RPMI7951 (cell line): Measurements from ENCODE around the gene HEXB. TPM values are rescaled to one million over a fixed set of nuclear protein-coding genes. Genes with fewer than 3 reads are reported as not detected.
"Not testable (repeated sequence)": the region's sequence is repeated elsewhere in the genome, so short reads cannot be mapped to it uniquely, and the experiment has no call there.

ENCODE experiments used
- DNase-seq: peaks from one replicate; pipeline ENCODE4 v3.0.0-alpha.2; 2012; ENCODE audit warnings: low read depth
- total RNA-seq: library from RNA; depleted of rRNA; stranded (reverse); fragments of >200 nt; shearing (Covaris generic); gene quantifications from 2 replicates; pipeline ENCODE4 v1.2.3, GENCODE V29; 2014

HEXB gene
- total RNA-seq, 1 experiment from 2014 or later: 162 TPM

DNA sequence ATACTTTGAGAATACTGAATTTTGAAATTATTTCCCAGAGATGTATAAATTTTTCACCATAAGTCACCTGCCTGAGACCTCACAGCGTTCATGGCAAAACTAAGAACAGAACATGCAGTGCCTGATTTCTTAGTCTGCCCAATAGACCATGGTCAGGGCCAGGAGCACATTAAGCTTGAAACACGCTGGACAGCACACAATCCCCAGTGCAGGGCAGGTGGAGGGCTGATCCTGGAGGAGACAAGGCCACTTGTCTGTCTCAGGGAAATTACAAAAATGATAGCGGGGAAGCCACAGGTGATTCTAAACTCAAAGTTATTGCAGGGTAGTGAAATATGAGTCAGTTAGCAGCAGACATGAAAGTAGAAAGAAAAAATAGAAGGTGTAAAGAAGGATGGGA lies 25.9 kb upstream of the HEXB start:
- DNase-seq: no peak

DNA sequence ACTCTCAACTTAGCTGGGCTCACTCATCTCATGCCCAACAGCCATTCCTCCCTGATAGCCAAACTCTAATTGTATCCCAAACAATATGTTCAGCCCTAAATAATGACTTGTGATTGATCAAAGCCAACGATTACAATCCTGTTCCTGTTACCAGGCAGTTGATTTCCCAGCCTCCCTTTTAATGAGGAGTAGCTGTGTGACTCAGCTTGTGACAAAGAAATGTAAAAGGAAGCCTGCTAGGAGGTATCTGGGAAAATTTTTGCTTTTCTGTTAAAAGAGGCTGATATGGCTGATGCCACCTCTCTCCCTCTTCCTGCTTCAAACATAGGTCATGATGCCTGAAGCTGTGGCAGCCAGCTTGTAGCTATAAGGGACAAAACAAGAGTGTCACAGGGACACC lies 24.9 kb upstream of the HEXB start:
- DNase-seq: no peak

DNA sequence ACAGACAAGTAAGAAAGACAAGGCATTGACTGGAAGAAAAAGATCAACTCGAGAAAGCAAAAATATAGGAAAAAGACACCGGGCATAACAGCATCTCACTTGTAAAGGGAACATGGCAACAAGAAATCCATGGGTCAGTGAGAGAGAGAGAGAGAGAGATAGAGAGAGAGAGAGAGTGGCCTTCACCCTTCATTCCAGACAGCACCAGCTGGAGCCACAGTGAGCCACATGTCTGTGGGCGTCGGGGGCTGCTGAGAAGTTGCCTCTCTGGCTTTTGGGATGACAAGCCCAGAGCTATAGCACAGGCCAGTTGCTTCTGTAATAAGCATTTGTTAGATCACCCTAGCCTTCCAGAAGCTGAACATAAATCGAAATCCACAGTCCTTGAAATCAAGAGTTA lies 24.2 kb upstream of the HEXB start:
- DNase-seq: no peak

DNA sequence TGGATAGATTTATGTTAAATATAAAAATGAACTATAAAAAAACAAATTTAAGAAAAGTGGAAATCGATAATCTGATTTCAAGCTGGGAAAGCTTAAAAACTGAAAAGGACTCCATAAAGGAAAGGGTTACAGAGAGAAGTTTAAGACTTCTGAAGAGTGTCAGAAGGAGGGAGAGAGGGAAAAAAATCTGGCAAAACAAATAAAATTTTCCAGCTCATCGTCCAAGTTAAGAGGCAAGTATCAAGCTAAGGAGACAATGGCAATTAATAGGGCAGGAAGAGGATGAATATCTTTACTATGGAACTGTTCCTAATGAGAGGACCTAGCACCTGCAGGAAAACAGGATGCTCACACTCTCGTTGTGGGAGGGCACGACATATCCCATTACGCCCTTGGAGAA lies 20.5 kb upstream of the HEXB start:
- no peak for DNase-seq

DNA sequence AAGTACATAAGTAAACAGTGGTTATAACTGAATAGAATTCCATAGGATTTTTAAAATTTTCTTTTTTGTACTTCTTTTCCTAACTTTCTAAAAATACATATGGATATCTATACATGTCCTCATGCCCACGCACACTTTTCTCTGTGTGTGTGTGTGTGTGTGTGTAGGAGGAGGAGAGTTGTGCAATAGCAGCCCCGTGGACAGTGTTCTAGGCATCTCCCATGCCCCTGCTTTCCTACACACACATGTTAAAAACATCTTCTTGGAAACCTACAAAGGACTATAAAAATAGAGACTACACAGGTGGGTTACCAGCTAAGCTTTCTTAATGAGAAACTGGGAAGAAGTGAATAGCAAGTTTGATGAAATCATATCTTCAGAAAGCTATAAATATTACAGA lies 19.8 kb upstream of the HEXB start:
- DNase-seq: no peak

DNA sequence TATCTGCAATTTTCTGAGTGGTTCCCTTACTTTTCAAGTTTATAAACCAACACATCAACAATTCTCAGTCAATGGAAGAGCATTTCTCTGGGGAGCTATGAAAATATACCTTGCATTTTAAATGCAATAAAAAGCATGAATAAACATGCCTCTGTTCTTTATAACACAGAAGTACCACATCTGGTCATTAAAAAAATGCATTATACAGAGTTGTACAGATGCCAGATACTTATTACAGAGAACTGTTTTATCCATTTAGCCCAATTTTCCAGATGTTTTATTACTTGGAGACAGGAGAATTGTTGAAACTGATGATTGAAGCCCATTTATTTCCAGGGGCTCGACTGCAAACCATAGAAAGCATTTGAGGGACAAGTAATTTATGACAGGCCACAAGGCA lies 19.2 kb upstream of the HEXB start:
- DNase-seq: no peak

DNA sequence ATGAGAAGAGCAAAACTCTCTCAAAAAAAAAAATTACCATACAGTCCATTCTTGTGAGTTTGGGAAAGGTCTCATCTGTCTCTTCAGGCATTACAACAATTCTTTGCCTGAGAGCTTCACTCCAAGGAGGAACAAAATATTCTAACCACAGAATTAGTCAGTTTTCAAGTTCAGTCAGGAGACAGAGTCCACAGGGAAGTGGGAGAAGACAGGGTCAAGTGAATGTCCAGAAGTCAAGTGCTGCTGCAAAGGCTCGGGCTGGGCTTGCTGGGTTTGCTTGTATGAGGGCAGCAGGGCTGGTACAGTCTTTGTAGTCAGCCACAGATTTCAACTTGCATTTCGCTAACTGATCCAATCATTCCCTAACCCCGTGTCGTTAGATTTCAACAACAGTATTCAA lies 17.6 kb upstream of the HEXB start:
- DNase-seq: peak; percentile 18

DNA sequence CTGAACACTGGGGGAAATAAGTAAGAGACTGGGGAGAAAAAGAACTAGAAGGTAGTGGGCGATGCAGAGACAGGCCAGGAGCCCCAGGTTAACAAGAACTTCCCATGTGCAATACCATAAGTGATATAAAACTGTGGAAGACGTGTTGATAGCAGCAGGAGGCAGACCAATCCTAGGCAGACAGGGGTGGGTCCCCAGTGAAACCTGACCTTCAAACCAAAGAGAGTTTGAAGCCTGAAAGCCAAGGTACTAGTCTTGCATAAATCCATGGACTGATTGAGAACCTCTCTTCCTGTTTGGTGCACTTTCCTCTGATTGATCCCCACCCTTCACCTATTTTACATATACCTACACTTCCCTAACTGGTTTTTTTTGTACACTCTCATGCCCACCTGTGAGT lies 15.2 kb upstream of the HEXB start:
- no peak for DNase-seq

DNA sequence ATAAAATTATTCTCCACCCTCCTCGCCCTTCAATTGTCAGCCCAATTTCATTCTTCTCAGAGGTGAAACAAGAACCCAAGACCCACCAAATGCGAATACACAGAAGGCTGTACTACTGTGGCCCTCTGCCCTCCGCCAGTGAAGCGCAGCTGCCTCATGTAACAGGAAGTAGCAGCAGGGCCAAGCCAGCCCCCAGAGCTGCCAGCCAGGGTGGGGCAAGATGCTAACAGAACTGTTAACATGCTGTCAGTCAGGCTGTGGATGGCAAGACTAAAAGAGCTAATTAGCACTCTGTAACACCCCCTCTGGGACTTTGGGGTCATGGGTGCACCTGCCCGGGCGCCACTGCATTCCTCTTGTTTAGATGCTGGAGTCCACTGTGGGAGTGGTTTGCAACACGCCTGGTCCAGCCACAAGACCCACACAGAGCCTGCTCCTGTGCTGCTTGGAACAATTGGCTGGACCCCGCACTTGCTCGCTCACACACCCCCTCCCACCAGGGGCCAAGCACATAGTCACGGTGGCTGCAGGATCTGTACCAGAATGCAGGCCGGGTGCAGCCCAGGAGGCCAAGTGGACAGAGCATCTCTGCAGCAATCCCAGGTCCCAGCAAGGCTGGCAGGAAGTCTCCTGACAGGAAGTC lies 14.5 kb upstream of the HEXB start:
- DNase-seq: no peak

DNA sequence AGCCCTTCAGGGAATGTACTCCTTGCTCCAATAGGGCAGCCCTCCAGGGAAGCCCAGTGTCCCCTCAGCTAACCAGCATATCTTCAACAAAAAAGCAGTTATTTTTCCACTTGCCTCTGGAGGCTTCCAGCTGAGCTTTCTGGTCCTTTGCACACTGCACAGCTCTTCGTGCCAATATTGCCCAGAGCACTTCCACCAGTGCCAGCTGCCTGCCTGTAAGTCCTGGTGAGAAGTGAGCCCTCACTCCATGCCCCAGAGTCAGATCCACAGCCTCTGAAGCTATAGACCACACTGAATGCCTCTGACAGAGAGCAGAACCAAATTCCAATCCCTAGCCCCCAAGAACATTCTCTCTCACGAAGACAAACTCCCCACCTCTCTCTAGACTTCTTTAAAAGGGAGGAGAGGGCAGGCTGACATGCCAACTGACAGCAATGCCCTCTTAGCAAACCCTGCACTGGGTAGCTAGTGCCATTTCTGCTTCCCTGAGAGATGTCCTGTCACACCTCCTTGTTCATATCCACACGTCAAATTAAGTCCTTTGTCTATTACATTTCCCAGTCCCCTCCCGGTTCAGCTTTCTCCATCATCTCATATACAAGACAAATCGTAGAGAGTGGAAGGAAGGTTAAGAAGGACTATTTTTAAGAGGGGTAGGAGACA lies 12.7 kb upstream of the HEXB start:
- DNase-seq: no peak

DNA sequence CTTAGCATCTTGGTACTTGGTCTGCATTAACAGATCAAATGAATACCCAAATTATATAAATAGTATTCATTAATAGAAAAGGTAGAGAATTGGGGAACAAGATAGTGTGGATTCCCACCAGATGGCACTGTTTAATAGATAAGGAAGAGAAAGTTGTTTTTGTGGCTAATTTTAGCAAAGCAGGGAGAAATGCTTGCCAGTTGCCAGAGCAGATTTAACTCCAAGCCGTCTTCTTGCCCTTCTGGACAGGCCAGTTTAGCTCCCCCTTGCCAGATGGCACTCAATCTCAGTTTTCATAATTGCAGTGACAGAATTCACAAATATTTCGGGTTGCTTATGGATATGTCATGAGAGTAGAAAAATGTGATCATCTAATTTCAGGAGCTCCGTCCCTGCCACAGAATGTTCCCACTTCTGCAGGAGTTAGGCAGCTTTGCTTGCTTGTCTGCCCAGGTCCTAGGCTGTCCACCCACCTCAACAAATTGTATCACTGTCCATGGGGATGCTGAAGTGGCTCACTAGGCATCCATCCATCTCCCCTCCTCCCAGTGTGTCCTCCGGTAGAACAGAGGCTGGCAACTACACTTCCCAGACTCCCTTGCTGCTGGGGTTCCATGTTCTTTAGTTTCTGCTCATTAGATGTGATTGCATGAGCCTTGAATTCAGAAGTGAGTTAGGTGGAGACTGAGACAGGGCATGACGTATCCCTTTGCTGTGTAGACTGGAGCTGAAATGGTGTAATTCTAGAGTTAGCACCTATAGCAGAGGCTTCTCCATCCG lies 11.8 kb upstream of the HEXB start:
- DNase-seq: peak; percentile 46

DNA sequence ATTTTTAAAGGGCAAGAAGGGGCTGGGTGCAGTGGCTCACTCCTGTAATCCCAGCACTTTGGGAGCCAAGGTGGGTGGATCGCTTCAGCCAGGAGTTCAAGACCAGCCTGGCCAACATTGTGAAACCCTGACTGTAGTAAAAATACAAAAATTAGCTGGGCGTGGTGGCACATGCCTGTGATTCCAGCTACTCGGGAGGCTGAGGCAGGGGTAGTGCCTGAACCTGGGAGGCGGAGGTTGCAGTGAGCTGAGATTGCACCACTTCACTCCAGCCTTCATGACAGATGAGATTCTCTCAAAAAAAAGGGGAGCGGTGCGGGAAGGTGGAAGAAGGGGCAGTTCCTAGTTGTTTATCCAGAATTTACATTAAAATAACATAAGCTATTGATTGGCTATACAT lies 8.6 kb upstream of the HEXB start:
- DNase-seq: not testable (repeated sequence)

DNA sequence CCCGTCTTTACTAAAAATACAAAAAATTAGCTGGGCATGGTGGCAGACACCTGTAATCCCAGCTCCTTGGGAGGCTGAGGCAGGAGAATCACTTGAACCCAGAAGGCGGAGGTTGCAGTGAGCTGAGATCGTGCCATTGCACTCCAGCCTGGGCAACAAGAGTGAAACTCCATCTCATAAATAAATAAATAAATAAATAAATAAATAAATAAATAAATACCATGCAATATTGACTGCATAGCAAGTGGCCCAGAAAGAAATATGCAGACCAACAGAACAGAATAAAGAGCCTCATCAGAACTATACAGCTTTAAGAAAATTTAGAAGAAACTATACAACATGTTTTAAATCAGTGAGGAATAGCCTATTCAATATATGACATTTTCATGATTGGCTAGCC lies 6.9 kb upstream of the HEXB start:
- DNase-seq: not testable (repeated sequence)

DNA sequence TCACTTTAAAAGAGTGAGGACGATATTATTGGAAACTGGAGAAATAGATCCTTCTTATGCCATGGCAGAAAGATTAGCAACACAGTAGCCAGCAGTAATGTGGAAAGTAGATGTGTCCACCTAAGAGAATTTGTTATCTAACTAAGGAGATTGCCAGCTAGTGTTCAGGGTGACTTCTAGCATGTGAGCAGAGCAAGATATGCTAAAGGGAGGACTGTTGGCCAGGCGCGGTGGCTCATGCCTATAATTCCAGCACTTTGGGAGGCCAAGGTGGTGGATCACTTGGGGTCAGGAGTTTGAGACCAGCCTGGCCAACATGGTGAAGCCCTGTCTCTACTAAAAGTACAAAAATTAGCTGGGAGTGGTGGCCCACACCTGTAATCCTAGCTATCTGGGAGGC lies 5.7 kb upstream of the HEXB start:
- DNase-seq: not testable (repeated sequence)

DNA sequence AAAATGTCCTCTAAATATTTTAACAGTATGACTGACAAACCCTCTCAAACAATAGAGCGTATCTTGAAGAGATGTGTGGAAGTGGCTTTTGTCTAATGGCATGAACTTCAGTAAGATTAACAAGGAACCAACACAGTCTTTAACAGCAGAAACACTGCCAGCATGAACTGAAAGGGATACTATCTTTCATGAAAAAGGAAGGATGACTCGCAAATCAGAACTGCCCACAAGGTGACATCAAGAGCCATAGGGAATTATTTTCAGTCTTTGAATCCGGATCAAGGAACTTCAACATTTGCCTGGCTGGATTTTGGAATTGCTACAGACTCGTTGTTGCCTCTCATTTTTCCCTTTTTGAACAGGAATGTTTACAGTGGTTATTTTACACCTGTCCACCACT lies 5.1 kb upstream of the HEXB start:
- no peak for DNase-seq

DNA sequence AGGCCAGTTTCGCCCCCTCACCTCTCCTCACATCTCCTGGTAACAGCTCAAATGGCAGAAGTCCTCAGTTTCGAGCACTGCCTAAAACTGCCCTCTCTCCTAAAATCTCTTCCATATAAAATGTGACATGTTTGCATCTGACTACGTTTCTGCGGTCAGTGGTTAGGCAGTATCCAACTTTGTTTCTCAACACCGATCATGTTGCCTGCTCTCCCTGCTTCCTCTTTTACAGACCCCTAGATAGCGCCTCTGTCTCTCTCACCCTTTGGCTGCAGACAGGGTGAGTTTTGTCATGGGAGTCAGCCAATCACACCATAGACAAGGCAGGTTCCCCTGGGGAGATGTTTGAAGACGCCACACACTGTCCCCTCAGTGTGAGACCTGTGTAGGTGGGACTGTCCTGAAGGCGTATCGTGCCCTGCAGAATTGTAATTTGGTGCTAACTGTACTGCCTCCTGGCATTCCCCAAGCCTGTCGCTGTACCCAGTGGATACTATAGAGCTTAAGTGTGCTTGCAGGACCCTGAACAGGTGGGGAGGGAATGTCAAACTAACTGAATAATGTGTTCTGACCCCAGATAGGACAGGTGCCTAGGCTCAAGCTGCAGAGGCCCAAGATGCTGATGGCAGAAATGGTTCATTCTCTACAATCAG lies 1.1 kb downstream of the HEXB start:
- peak; percentile 34 for DNase-seq

DNA sequence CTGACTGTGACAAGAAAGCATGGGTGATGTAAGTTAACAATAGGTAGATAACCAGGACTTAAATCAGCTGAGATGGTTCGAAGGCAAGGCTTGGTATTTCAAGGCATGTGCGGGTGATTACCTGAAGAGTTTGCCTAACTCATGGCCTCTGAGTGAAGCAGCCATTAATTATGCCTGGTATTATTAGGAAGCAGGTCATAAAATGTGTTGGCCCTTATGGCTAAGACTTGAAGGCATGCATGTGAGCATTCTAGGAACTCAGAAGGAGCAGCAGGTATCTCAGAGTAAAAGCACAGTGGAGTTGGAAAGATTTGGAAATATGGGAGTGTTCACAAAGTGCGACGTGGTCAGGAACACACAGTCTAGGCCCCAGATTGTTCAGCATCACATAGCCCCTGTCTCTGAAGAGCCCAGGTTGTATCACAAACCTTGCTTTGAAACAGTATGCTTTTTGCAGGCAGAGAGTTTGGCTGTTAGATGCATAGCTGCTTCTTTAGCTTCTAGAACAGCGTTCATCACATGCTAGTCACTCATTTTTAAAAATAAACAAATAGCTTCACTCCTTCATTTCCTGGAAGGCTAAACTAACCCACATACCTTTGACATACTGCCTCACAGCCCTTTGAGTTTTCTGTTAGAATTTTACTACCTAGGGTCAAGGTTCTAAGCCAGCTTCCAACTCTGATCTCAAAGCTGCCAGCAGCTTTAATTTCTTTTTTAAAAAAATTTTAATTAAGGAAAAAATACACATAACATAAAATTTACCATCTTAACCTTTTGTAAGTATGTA lies 2.1 kb downstream of the HEXB start:
- no peak for DNase-seq

DNA sequence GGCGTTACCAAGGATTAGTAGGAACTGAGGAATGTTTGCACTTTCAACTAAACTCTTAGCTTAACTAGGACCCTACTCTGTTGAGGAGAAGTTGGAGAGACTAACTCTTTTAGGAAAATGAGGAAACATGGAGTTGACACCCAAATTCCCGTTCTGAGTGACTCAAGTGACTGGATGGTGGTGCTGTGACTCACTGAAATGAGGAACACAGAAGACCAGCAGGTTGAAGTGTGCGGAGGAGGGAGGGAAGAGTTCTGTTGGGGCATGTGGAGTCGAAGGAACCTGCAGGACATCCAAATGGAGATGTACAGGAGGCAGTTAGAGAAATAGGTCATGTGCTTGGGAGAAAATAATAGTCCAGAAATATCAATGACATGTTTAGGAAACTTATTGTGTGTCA lies 8.2 kb downstream of the HEXB start:
- DNase-seq: no peak

DNA sequence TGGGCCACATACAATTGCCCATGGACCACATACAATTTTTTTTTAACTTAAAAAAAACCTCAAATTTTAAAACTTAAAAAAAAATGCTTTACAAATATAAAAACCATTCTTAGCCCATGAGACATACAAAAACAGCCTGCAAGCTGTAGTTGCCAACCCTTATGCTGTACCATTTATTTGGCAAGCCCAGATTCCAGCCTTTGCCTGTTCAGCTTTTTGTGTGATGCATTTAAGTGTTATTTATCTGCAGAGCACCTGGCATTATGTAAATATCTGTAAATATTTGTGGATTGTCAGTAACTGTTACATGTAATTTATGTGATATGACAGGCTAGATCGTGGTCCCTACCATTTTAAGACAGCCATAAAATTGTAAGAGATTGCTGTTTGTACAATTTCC lies 32.6 kb downstream of the HEXB start:
- DNase-seq: no peak

DNA sequence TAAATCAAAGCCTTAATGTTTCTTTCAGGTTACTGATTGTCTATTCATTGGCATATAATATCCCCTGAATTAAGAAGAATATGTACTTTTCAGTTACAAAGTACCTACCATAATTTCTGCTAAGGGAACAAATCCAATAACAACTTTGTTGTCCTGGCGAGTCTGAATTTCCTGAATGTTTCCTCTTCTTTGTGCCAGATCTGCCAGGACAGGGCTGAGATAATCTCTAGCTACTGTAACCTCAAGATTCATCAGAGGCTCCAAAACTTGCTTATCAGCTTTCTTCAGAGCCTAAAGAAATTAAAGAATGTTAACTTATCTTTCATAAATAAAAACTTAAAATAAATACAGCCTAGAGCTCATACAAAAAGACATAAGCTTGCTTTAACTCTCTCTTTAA lies 37.2 kb downstream of the HEXB start:
- DNase-seq: no peak

DNA sequence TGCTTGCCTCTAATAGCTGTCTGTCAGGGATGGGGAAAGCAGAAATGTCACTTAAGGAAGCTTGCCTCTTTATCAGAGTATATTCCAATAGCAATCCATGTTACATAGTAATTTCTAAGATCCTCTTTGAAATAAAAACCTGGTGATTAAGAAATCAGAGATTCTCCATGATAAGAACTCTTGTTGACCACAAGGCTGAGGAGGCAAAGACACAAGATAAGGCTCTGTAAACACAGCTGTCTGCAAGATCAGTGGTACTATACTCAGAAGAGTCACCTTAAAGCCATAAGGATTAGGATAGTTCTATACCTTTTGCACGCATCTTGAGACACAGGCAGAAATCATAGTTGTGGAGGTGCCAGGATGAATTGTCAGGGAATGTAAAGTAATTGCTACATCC lies 40.3 kb downstream of the HEXB start:
- no peak for DNase-seq

DNA sequence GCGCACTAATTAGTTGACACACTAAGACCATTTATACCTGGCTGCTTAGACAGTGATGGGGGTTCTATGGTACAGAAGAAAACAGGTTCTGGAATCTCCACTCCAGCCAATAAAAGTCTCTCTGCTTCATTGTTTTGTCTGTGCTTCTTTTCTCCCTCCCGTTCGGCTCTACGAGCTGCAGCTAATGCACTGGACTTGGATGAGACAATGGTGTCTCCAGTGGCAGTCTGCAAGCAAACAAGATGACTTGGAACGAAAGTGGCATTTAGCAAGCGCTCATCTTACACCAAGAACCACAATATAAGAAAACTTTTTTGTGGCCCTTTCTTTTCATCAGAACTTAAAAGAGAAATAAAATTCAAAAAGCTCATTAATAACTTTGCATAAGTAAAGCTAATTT lies 51.7 kb downstream of the HEXB start:
- no peak for DNase-seq
